HepG2 (cell line): ENCODE measurements around the gene DNAAF1. TPM values are rescaled to one million over a fixed set of nuclear protein-coding genes. Genes with fewer than 3 reads are reported as not detected.

Source experiments
- CC2D1A ChIP-seq: sonication (generic); formaldehyde crosslinking; IDR thresholded peaks from 2 replicates; pipeline ENCODE4 v1.8.1; 2023; ENCODE audit warnings: mild to moderate bottlenecking, missing genetic modification reagents
- CREM ChIP-seq, 2 experiments: sonication (generic) in 1 of 2; formaldehyde crosslinking in 1 of 2; IDR thresholded peaks; 2 replicates each; pipeline versions ENCODE4 v1.4.0 to v1.6.1; 2016 to 2020; ENCODE audit warnings: antibody characterized with exemption in 1 of 2, mild to moderate bottlenecking in 1 of 2, missing genetic modification reagents in 1 of 2
- ERF ChIP-seq: IDR thresholded peaks from 2 replicates; pipeline ENCODE4 v1.6.1; 2018; ENCODE audit warnings: missing biosample characterization, missing genetic modification reagents
- ETS1 ChIP-seq: sonication (generic); formaldehyde crosslinking; IDR thresholded peaks from 2 replicates; pipeline ENCODE4 v1.4.0; 2020; ENCODE audit warnings: missing genetic modification reagents
- IKZF1 ChIP-seq: fragments of 450-650 bp; IDR thresholded peaks from 2 replicates; pipeline ENCODE4 v1.7.1; 2016
- JUN ChIP-seq: sonication (generic); formaldehyde crosslinking; IDR thresholded peaks from 2 replicates; pipeline ENCODE4 v1.4.0; 2020; ENCODE audit warnings: mild to moderate bottlenecking, missing genetic modification reagents
- MBNL3 ChIP-seq: fragments of 250-450 bp; sonication (Bioruptor Pico); conservative IDR thresholded peaks from 2 replicates; pipeline ENCODE4 v1.8.0; 2022; ENCODE audit warnings: mild to moderate bottlenecking, inconsistent platforms
- MTF2 ChIP-seq: sonication (generic); formaldehyde crosslinking; IDR thresholded peaks from 2 replicates; pipeline ENCODE4 v1.5.0; 2020; ENCODE audit warnings: missing genetic modification reagents, borderline replicate concordance
- POLR2AphosphoS2 ChIP-seq: IDR thresholded peaks from 2 replicates; pipeline ENCODE4 v1.6.1; 2011; ENCODE audit warnings: low read depth, low read length, improper control_type of control experiment
- POLR2G ChIP-seq: fragments of 200-400 bp; formaldehyde crosslinking; IDR thresholded peaks from 2 replicates; pipeline ENCODE4 v1.6.1; 2018; ENCODE audit warnings: mild to moderate bottlenecking, low read depth, low read length, moderate library complexity
- SKI ChIP-seq: fragments of 450-650 bp; IDR thresholded peaks from one replicate; pipeline ENCODE4 v1.6.1; 2018; ENCODE audit warnings: mild to moderate bottlenecking; ENCODE audit not compliant: partially characterized antibody
- SRSF1 ChIP-seq: fragments of 200-400 bp; formaldehyde crosslinking; optimal IDR thresholded peaks from 2 replicates; pipeline ENCODE3; 2017; ENCODE audit warnings: mild to moderate bottlenecking, low read depth, low read length, moderate library complexity
- SRSF4 ChIP-seq: fragments of 200-400 bp; formaldehyde crosslinking; IDR thresholded peaks from one replicate; pipeline ENCODE4 v1.6.1; 2018; ENCODE audit warnings: mild to moderate bottlenecking, low read depth, low read length, moderate library complexity; ENCODE audit not compliant: poor library complexity, severe bottlenecking
- TCF12 ChIP-seq, 2 experiments: fragments of 450-650 bp in 1 of 2; sonication (generic) in 1 of 2; formaldehyde crosslinking in 1 of 2; IDR thresholded peaks; 2 replicates each; pipeline versions ENCODE4 v1.6.1 to v1.8.0; 2017 to 2022; ENCODE audit warnings: antibody characterized with exemption in 1 of 2, mild to moderate bottlenecking in 1 of 2, missing genetic modification reagents in 1 of 2, moderate library complexity in 1 of 2
- ZBTB1 ChIP-seq: sonication (generic); formaldehyde crosslinking; IDR thresholded peaks from 2 replicates; pipeline ENCODE4 v1.4.0; 2020; ENCODE audit warnings: missing genetic modification reagents, borderline replicate concordance
- ZNF18 ChIP-seq: sonication (generic); formaldehyde crosslinking; IDR thresholded peaks from 2 replicates; pipeline ENCODE4 v1.8.0; 2022; ENCODE audit warnings: mild to moderate bottlenecking, missing genetic modification reagents; ENCODE audit not compliant: insufficient replicate concordance
- ZNF205 ChIP-seq: IDR thresholded peaks from 2 replicates; pipeline ENCODE4 v1.6.1; 2018; ENCODE audit warnings: missing biosample characterization, missing genetic modification reagents
- ZNF367 ChIP-seq: sonication (generic); formaldehyde crosslinking; IDR thresholded peaks from 2 replicates; pipeline ENCODE4 v1.4.0; 2020; ENCODE audit warnings: missing genetic modification reagents, borderline replicate concordance
- ZNF619 ChIP-seq: sonication (generic); formaldehyde crosslinking; IDR thresholded peaks from 2 replicates; pipeline ENCODE4 v1.4.0; 2020; ENCODE audit warnings: mild to moderate bottlenecking, missing genetic modification reagents
- ZSCAN30 ChIP-seq: sonication (generic); formaldehyde crosslinking; IDR thresholded peaks from 2 replicates; pipeline ENCODE4 v1.5.0; 2020; ENCODE audit warnings: mild to moderate bottlenecking, missing genetic modification reagents
- ZSCAN31 ChIP-seq: sonication (generic); formaldehyde crosslinking; IDR thresholded peaks from 2 replicates; pipeline ENCODE4 v1.5.0; 2020; ENCODE audit warnings: low read depth, mild to moderate bottlenecking, missing genetic modification reagents
- polyA plus RNA-seq, 8 experiments: library from polyadenylated mRNA; depleted of rRNA in 3 of 8; stranded (reverse) in 7 of 8; unstranded in 1 of 8; fragments of >200 nt; fragmentation: Illumina TruSeq in 4 of 8; extraction: Trizol in 4 of 8; gene quantifications; 2 replicates each; pipeline versions ENCODE4 v1.2.1 to v1.2.3, GENCODE V29; 2011 to 2016; ENCODE audit warnings: low read depth in 4 of 8, missing spikeins in 1 of 8, mixed read lengths in 1 of 8; ENCODE audit not compliant: insufficient read depth in 1 of 8
- total RNA-seq, 5 experiments: library from RNA; depleted of rRNA; stranded (reverse); fragments of >200 nt; fragmentation: Illumina TruSeq; extraction: Trizol; gene quantifications; 2 replicates each; pipeline ENCODE4 v1.2.3, GENCODE V29; 2016; ENCODE audit warnings: low read depth in 1 of 5
- TF ChIP-seq, protein P1 (sequence below): sonication (generic); formaldehyde crosslinking; IDR thresholded peaks from 2 replicates; pipeline ENCODE4 v1.5.0; 2020; ENCODE audit warnings: missing genetic modification reagents
- TF ChIP-seq, protein P2 (sequence below): sonication (generic); formaldehyde crosslinking; IDR thresholded peaks from 2 replicates; pipeline ENCODE4 v1.5.0; 2020; ENCODE audit warnings: missing genetic modification reagents, mild to moderate bottlenecking, borderline replicate concordance

DNAAF1 gene
- total and polyA plus RNA-seq, 2 of the 13 experiments (the other 11 are each of a cell fraction or from before 2014, with no cell fraction given) = 0.04 TPM; not detected in 1

DNA sequence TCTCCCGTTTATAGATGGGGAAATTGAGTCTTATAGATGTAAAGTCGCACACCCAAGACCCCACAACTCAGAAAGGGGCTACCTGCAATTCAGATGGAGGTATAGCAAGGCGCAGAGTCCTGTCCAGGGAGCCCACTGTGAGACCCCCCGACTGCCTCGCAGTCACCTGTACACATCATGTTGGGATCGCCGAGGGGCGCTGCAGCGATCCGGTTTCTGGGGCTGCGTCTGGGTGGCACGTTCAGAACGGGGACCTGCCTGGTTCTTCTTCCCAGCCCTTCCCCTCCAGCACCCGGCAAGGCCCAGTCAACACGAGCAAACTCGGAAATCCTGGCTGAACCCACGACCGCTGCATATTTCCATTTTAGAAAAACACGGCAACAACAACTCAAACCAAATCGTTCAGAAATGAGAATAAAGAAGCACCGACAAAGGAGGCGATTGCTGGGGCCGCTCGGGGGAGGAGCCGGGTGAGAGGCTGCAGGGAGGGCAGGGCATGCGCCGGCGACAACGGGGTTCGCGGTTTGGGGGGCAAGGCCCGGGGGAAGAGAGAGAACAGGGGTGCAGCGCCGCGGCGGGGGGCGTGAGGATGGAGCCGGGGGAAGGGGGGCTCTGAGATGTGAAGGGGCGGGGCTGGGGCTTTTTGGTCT is 774 bp upstream of the DNAAF1 start (continued):
- TF ChIP-seq ETS1 (no peak), MTF2 (no peak), SKI (no peak), CREM (IDR thresholded peaks at IDR 0.05) (no peak), CREM (CRISPR knock-in tag; IDR thresholded peaks at IDR 0.05) (no peak), ZSCAN31 (CRISPR knock-in tag) (no peak), ZSCAN30 (no peak), POLR2G (no peak), POLR2AphosphoS2 (no peak), ZNF205 (CRISPR knock-in tag) (no peak), ERF (CRISPR knock-in tag) (peak; percentile 9; the same call in 1 of the 2 replicates), CC2D1A (CRISPR knock-in tag) (no peak), TCF12 (IDR thresholded peaks at IDR 0.05) (no peak), TCF12 (CRISPR knock-in tag; IDR thresholded peaks at IDR 0.05) (no peak), ZNF18 (CRISPR knock-in tag) (no peak), SRSF4 (no peak), JUN (CRISPR knock-in tag) (no peak), IKZF1 (no peak), ZNF367 (no peak), SRSF1 (no peak), MBNL3 (CRISPR knock-in tag) (no peak), ZBTB1 (CRISPR knock-in tag) (no peak), ZNF619 (CRISPR knock-in tag) (no peak)
- TF ChIP-seq, protein P1, sequence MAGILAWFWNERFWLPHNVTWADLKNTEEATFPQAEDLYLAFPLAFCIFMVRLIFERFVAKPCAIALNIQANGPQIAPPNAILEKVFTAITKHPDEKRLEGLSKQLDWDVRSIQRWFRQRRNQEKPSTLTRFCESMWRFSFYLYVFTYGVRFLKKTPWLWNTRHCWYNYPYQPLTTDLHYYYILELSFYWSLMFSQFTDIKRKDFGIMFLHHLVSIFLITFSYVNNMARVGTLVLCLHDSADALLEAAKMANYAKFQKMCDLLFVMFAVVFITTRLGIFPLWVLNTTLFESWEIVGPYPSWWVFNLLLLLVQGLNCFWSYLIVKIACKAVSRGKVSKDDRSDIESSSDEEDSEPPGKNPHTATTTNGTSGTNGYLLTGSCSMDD (CRISPR knock-in tag) = no peak
- TF ChIP-seq, protein P2, sequence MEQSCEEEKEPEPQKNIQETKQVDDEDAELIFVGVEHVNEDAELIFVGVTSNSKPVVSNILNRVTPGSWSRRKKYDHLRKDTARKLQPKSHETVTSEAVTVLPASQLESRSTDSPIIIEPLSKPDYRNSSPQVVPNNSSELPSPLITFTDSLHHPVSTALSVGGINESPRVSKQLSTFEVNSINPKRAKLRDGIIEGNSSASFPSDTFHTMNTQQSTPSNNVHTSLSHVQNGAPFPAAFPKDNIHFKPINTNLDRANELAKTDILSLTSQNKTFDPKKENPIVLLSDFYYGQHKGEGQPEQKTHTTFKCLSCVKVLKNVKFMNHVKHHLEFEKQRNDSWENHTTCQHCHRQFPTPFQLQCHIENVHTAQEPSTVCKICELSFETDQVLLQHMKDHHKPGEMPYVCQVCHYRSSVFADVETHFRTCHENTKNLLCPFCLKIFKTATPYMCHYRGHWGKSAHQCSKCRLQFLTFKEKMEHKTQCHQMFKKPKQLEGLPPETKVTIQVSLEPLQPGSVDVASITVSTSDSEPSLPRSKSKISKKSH (CRISPR knock-in tag) = 0 out of 2 replicates have a peak, but pooled peaks have one; percentile 49
